Endometrium (tissue), 2 donors: ENCODE measurements around the gene GRIN3A.

Source experiments
- FAIRE-seq: peaks from 2 replicates; lab custom pipeline; 2012; peaks lifted over from hg19 to GRCh38; lab: Jason Lieb, UNC
- donor health status: control.
- donor health status: control.

GRIN3A gene

GRCh38 chr9:101705135-101705661 is 33.2 kb downstream of the GRIN3A start:
- no peak for FAIRE-seq

GRCh38 chr9:101702257-101702656 is 36.2 kb downstream of the GRIN3A start:
- no peak for FAIRE-seq

GRCh38 chr9:101693546-101694336 is 44.7 kb downstream of the GRIN3A start:
- FAIRE-seq, result no peak

- no peak for FAIRE-seq
These were observed 46.8 kb downstream of the GRIN3A start for GRCh38 chr9:101691657-101692056.

DNA sequence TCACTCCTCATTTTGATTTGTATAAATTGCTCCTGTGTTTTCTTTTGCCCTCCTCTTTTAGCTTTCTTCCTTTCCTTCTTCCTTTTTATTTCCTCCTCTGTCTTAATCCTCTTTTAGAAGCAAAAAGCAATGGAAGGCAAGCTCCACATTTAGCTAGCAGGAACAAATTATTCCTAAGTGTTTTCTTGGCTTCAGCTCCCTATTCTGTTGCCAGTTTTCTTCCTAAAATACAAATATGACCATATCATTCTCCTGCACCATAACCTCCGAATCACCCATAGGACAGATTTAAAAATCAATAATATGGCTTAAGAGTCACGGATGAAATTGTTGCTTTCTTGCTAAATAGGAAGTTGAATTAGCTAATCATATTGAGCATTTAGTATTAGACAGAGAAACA is 49.4 kb downstream of the GRIN3A start:
- FAIRE-seq, result no peak

DNA sequence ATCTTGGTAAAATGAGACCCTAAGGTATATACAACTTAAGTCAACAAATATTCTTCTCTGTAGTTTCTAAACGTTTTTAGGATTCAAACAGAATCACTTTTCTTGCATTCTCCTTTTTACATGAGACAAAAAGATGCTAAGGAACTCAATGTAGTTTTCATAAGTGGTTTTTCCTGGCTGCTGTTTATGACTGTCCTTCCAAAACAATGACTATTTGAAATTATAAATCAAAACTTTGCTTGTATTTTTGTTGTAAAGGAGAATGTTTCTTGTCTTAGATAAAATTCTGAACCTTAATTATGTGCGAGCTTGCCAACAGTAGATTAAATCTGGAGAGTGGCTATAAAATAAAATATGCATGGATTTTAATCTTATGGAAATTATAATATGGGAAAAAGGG is 53.8 kb downstream of the GRIN3A start:
- no peak for FAIRE-seq

- no peak for FAIRE-seq
These were observed 55.2 kb downstream of the GRIN3A start for GRCh38 chr9:101683236-101683635.

GRCh38 chr9:101677861-101678260 is 60.6 kb downstream of the GRIN3A start:
- no peak for FAIRE-seq

GRCh38 chr9:101675341-101675740 is 63.1 kb downstream of the GRIN3A start:
- no peak for FAIRE-seq

- FAIRE-seq, result no peak
These were observed 64.3 kb downstream of the GRIN3A start for GRCh38 chr9:101674165-101674564.

DNA sequence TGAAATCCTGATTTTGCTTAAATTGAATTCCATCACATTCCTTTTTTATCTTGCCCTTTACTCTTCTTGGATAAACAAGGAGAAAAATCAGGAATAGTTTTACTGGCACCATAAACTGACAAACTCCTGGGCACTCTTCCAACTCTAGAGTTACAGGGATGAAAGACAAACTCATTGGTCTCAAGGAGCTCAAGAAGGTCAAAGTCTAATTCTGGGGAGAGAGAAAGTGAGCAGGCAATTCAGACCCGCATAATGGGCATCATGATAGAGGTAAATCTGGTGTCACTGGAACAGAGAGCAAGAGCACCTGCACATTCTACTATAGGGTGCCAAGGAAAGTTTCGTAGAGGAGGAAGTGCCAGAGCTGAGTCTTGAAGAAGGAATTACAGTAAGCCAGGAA is 64.8 kb downstream of the GRIN3A start:
- no peak for FAIRE-seq

- FAIRE-seq, result no peak
These were observed 66.9 kb downstream of the GRIN3A start for GRCh38 chr9:101671567-101671966.

DNA sequence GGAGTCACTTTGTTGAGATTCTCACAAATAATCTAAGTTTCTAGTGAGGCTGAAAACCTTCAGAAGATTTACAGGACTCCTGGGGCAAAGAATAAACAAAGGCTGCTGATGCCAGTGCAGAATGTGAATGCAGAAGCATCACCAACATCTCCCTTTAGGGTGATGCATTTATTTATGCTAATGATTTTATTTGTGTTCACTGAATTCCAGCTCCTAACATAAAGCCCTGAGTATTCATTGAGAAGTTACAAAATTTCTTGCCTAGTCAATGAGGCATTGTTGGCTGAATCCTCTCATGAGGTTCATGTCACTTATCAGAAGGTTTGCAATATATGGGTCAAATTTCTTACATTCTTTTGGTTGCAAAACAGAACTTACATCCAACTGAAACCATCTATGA is 70.0 kb downstream of the GRIN3A start:
- FAIRE-seq, result no peak

DNA sequence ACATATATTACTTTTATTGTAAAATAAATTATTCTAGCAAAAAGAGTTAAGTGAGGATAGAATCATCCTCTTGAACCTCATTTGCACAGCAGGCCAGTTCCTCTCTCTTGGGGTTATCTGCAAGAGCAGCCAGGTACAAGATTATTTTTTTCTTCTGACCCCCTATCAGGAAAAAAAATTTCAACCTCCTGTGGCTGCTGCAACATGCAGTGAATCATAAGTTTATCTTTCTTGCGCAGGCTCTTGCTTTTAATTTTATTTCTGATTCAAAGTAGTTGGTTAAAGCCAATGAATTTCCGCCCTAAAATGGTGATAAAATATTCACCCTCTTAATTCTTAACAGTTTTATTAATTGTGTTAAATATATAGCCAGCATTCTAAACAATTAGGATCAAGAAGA is 74.0 kb downstream of the GRIN3A start:
- FAIRE-seq, result no peak

DNA sequence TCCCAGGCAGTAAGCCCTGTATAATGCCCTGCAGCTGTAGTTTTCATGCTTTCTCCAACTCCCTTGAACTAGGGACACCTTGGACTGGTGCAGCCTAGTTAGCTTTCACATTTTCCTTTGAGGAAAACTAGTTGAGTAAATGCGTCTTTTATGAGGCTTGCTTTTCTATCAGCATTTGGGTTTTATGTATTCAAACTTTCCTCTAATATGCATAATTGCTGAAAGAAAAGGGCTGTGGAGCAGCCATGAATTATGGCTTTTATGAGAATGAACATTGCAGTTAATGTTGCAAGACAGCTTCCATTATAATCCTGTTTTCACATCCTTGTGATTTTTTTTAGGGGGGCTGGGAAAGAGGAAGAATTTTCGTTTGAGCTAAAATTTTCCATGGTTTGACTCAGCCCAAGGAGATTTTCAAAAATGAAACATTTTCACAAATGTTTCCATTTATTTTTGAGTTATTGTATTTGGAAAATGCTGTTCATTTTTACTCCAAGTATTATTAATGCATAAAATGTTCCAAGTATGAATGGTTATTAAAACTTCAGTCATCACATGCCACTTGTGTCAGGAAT is 85.8 kb downstream of the GRIN3A start:
- no peak for FAIRE-seq

- FAIRE-seq, result no peak
These were observed 88.3 kb downstream of the GRIN3A start for GRCh38 chr9:101650142-101650541.

DNA sequence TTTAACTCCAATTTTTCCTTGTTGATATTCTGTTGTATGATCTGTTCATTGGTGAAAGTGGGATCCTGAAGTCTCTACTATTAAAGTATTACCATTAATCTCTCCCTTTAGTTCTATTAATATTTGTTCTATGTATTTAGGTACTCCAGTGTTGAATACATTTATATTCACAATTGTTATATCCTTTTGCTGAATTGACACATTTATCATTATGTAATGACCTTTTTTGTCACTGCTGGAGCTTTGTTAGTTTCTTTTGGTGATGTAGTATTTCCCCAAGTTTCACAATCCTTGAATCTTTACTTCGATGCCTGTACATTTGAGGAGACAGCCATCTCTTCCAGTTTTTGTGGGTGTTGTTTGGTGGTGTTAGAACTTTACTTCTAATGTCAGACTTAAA is 90.0 kb downstream of the GRIN3A start:
- no peak for FAIRE-seq

GRCh38 chr9:101639785-101640665 is 98.4 kb downstream of the GRIN3A start:
- no peak for FAIRE-seq

GRCh38 chr9:101639311-101639710 is 99.1 kb downstream of the GRIN3A start:
- FAIRE-seq, result no peak

GRCh38 chr9:101636247-101636646 is 102.2 kb downstream of the GRIN3A start:
- FAIRE-seq, result no peak

DNA sequence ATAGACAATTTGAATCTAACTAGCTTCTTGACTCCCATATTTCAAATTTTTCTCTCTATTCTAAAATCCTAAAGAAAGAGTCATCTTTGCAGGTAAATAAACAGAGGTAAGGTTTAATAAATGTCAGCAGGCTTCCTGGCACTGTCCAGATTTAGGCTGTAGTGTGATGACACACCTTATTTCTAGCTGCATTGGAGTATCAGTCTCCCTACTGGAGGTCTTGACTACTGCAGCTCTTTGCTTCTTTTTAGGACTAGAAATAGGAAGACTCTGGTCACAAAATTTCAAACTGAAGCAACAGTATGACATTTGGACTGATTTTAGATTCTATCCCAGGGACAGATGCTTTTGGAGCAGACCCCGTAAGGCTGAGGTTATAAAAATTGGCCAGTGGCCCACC is 103.0 kb downstream of the GRIN3A start:
- no peak for FAIRE-seq

- no peak for FAIRE-seq
These were observed 103.6 kb downstream of the GRIN3A start for GRCh38 chr9:101634741-101635409.
